Endothelial cell of umbilical vein (primary cell): ENCODE measurements around the gene BRSK1. TPM values are rescaled to one million over a fixed set of nuclear protein-coding genes. Genes with fewer than 3 reads are reported as not detected.

Experiments used
- BruUV-seq: library from RNA; stranded (reverse); fragments of 400-500 nt; replicated peaks from 2 replicates; lab custom pipeline; 2021; lab: Mats Ljungman, UMichigan
- CTCF ChIA-PET: fragments of 300-600, 350-600 bp; sonication (Branson Sonifier 250); formaldehyde crosslinking; loops from one replicate; lab custom pipeline; 2021; ENCODE audit warnings: antibody characterized with exemption, inconsistent platforms; lab: Charles Lee
- POLR2A ChIA-PET: fragments of 300-600, 350-600 bp; sonication (Branson Sonifier 250); formaldehyde crosslinking; loops from one replicate; lab custom pipeline; 2021; ENCODE audit warnings: antibody characterized with exemption, inconsistent platforms; lab: Charles Lee
- DNase-seq: peaks from one replicate; pipeline ENCODE4 v3.0.0-alpha.2; 2011; ENCODE audit warnings: low read depth, low spot score
- FAIRE-seq: peaks from 2 replicates; lab custom pipeline; 2011; peaks lifted over from hg19 to GRCh38; lab: Jason Lieb, UNC
- H2AFZ ChIP-seq: 2 replicates; pipeline ENCODE4 v1.6.0; 2012; ENCODE audit warnings: low read depth, low read length, control low read depth, inconsistent platforms
- H3K27ac ChIP-seq: 2 replicates; pipeline ENCODE4 v1.5.1; 2011; ENCODE audit warnings: low read depth, mild to moderate bottlenecking, control low read depth, low read length, moderate library complexity; ENCODE audit not compliant: insufficient read depth
- H3K27me3 ChIP-seq, 2 experiments: 2 replicates each; pipeline versions ENCODE4 v1.6.0 to v1.6.1; 2011; ENCODE audit warnings: low read length in 2 of 2, mixed read lengths in 1 of 2; ENCODE audit not compliant: control insufficient read depth in 2 of 2, insufficient read depth in 2 of 2
- H3K36me3 ChIP-seq, 2 experiments: 2 replicates in 1 of 2; 3 replicates in 1 of 2; pipeline ENCODE4 v1.5.1; 2011; ENCODE audit warnings: low read length in 2 of 2, mild to moderate bottlenecking in 1 of 2, moderate library complexity in 1 of 2; ENCODE audit not compliant: control insufficient read depth in 2 of 2, insufficient read depth in 2 of 2; ENCODE audit errors: extremely low read depth in 1 of 2
- H3K4me1 ChIP-seq: 3 replicates; pipeline ENCODE4 v1.5.1; 2011; ENCODE audit warnings: mild to moderate bottlenecking, low read length; ENCODE audit not compliant: control insufficient read depth, insufficient read depth; ENCODE audit errors: extremely low read depth
- H3K4me2 ChIP-seq: 2 replicates; pipeline ENCODE4 v1.6.1; 2011; ENCODE audit warnings: low read length, control low read depth, mixed read lengths; ENCODE audit not compliant: insufficient read depth
- H3K4me3 ChIP-seq, 3 experiments: fragments of 200-600 bp in 1 of 3; sonication (generic), shearing (Covaris generic) in 1 of 3; replicated peaks in 1 of 3; 2 replicates each; pipeline ENCODE4 v1.5.1; 2011 to 2016; ENCODE audit warnings: control low read depth in 3 of 3, low read length in 3 of 3, mild to moderate bottlenecking in 2 of 3, inconsistent platforms in 1 of 3, low read depth in 1 of 3, moderate library complexity in 1 of 3; ENCODE audit not compliant: insufficient read depth in 1 of 3
- H3K79me2 ChIP-seq: 2 replicates; pipeline ENCODE4 v1.6.0; 2012; ENCODE audit warnings: low read length, inconsistent platforms; ENCODE audit not compliant: control insufficient read depth, insufficient read depth
- H3K9ac ChIP-seq: replicated peaks from 2 replicates; pipeline ENCODE3; 2011; ENCODE audit warnings: low read length, control low read depth; ENCODE audit not compliant: insufficient read depth; ENCODE audit errors: extremely low read depth
- H3K9me1 ChIP-seq: replicated peaks from 3 replicates; pipeline ENCODE4 v1.6.0; 2011; ENCODE audit warnings: mild to moderate bottlenecking, low read length; ENCODE audit not compliant: control insufficient read depth, insufficient read depth; ENCODE audit errors: extremely low read depth
- H3K9me3 ChIP-seq: replicated peaks from 2 replicates; pipeline ENCODE4 v1.5.1; 2012; ENCODE audit warnings: low read length, inconsistent platforms; ENCODE audit not compliant: control insufficient read depth, insufficient read depth
- H4K20me1 ChIP-seq: replicated peaks from 2 replicates; pipeline ENCODE3; 2011; ENCODE audit warnings: mild to moderate bottlenecking, low read length; ENCODE audit not compliant: control insufficient read depth, insufficient read depth; ENCODE audit errors: extremely low read depth
- CTCF ChIP-seq, 2 donors: IDR thresholded peaks; 1 replicate in 1 of 2; 2 replicates in 1 of 2; pipeline ENCODE4 v1.5.1; 2011; ENCODE audit warnings: low read length in 2 of 2, mild to moderate bottlenecking in 2 of 2, moderate library complexity in 2 of 2, control low read depth in 1 of 2, inconsistent platforms in 1 of 2, low read depth in 1 of 2; ENCODE audit not compliant: insufficient read depth in 1 of 2; ENCODE audit errors: extremely low read depth in 1 of 2
- EZH2 ChIP-seq: IDR thresholded peaks from 2 replicates; pipeline ENCODE4 v1.6.1; 2012; ENCODE audit warnings: borderline replicate concordance, low read depth, mild to moderate bottlenecking, moderate library complexity, low read length, inconsistent platforms; ENCODE audit not compliant: severe bottlenecking
- FOS ChIP-seq: IDR thresholded peaks from 2 replicates; pipeline ENCODE4 v1.6.1; 2011; ENCODE audit warnings: mild to moderate bottlenecking, low read length, moderate library complexity, borderline replicate concordance; ENCODE audit not compliant: insufficient read depth
- GATA2 ChIP-seq: IDR thresholded peaks from 2 replicates; pipeline ENCODE4 v1.7.0; 2011; ENCODE audit warnings: low read depth, mild to moderate bottlenecking, moderate library complexity, mixed read lengths, low read length; ENCODE audit not compliant: insufficient read length, insufficient read depth
- JUN ChIP-seq: IDR thresholded peaks from 2 replicates; pipeline ENCODE4 v1.6.1; 2011; ENCODE audit warnings: borderline replicate concordance, low read depth; ENCODE audit not compliant: insufficient read length, insufficient read depth
- MAX ChIP-seq: IDR thresholded peaks from 2 replicates; pipeline ENCODE4 v1.6.1; 2011; ENCODE audit not compliant: insufficient read depth, insufficient read length
- MYC ChIP-seq: IDR thresholded peaks from one replicate; pipeline ENCODE4 v1.6.1; 2011; ENCODE audit warnings: mild to moderate bottlenecking, low read depth, low read length
- POLR2A ChIP-seq: IDR thresholded peaks from 2 replicates; pipeline ENCODE4 v1.6.1; 2012; ENCODE audit warnings: low read depth, mild to moderate bottlenecking, control low read depth, low read length
- POLR2AphosphoS5 ChIP-seq: IDR thresholded peaks from 2 replicates; pipeline ENCODE4 v1.6.1; 2012; ENCODE audit warnings: low read depth, mild to moderate bottlenecking, control low read depth, low read length, moderate library complexity; ENCODE audit not compliant: insufficient read depth
- dilution Hi-C: fragments of 300-500 bp; cut with MboI; formaldehyde crosslinking; loops from one replicate; pipeline ENCODE4 v1.15.0; 2019; ENCODE audit warnings: low sequenced_read_pairs; ENCODE audit not compliant: extremely low pct_ligation_motif_present
- intact Hi-C: fragments of 100-400 bp; cut with micrococcal nuclease; formaldehyde crosslinking; loops from one replicate; pipeline ENCODE4 v1.10.0; 2022
- polyA plus RNA-seq, 4 experiments: library from polyadenylated mRNA; depleted of rRNA in 3 of 4; stranded (reverse) in 3 of 4; unstranded in 1 of 4; fragments of >200 nt; gene quantifications; 2 replicates each; pipeline versions ENCODE4 v1.2.1 to v1.2.3, GENCODE V29; 2011 to 2012; ENCODE audit warnings: missing spikeins in 1 of 4
- total RNA-seq: library from RNA; stranded (reverse); gene quantifications from 2 replicates; pipeline ENCODE4 v1.2.3, GENCODE V29; 2021

BRSK1 gene
- total and polyA plus RNA-seq, 2 donors (not counting 3 experiments of a cell fraction or from before 2014, with no cell fraction given): 0.33 to 0.44 TPM

GRCh38 chr19:55346725-55347441, 63.1 kb downstream of the BRSK1 start:
- Histone ChIP-seq H3K9ac (no peak overlapping the region), H3K27me3 (peaks cover 0 to 2% of the 10 kb centered on the region in 2 experiments), H2AFZ (no peak overlapping the region), H3K9me1 (no peaks in the 10 kb centered on the region), H3K36me3 (peaks cover 0 to 7% of the 10 kb centered on the region in 2 experiments), H3K9me3 (no peaks in the 10 kb centered on the region), H3K4me1 (no peaks in the 10 kb centered on the region), H3K27ac (no peak overlapping the region), H4K20me1 (no peaks in the 10 kb centered on the region), H3K79me2 (no peaks in the 10 kb centered on the region), H3K4me3 (no peak overlapping the region), H3K4me2 (no peak overlapping the region)
- DNase-seq (no peak), FAIRE-seq (no peak)
- TF ChIP-seq GATA2 (no peak), FOS (no peak), CTCF (IDR thresholded peaks at IDR 0.05; ENCODE audit: extremely low read depth in 1 of 2, insufficient read depth in 1 of 2, low read depth in 1 of 2, low read length in 2 of 2) (no peak), EZH2 (no peak), JUN (no peak), MAX (no peak), POLR2A (no peak), MYC (no peak), POLR2AphosphoS5 (no peak)
- ChIA-PET CTCF (no interaction called here), POLR2A (no interaction called here)
- no TSS peak for BruUV-seq
- intact Hi-C loops: no loop called here
- dilution Hi-C loops: no loop called here
